Smooth muscle cell (in vitro differentiated cells): ENCODE measurements around the gene TAF1C. TPM values are rescaled to one million over a fixed set of nuclear protein-coding genes. Genes with fewer than 3 reads are reported as not detected.

Experiments
- DNase-seq: peaks from one replicate; lab custom pipeline; 2025; ENCODE audit not compliant: unreplicated experiment; lab: John Stamatoyannopoulos, UW
- H2AFZ ChIP-seq: fragments of 200-600 bp; sonication (generic); 2 replicates; pipeline ENCODE4 v1.6.0; 2016; ENCODE audit warnings: antibody characterized with exemption, low read depth, mild to moderate bottlenecking
- H3F3A ChIP-seq: fragments of 200-600 bp; sonication (generic); 2 replicates; pipeline ENCODE4 v1.6.0; 2017; ENCODE audit warnings: antibody characterized with exemption, low read depth
- H3K27ac ChIP-seq: fragments of 200-600 bp; sonication (generic); 2 replicates; pipeline ENCODE4 v1.5.1; 2016; ENCODE audit warnings: low read depth, mild to moderate bottlenecking
- H3K27me3 ChIP-seq: fragments of 200-600 bp; sonication (generic); 2 replicates; pipeline ENCODE4 v1.6.1; 2016; ENCODE audit warnings: low read depth, mild to moderate bottlenecking
- H3K36me3 ChIP-seq: fragments of 200-600 bp; sonication (generic); 2 replicates; pipeline ENCODE4 v1.5.1; 2016; ENCODE audit warnings: low read depth
- H3K4me1 ChIP-seq: fragments of 200-600 bp; sonication (generic); 2 replicates; pipeline ENCODE4 v1.5.1; 2016; ENCODE audit warnings: low read depth
- H3K4me2 ChIP-seq: fragments of 200-600 bp; sonication (generic); 2 replicates; pipeline ENCODE4 v1.6.0; 2016; ENCODE audit warnings: mild to moderate bottlenecking
- H3K4me3 ChIP-seq: fragments of 200-600 bp; sonication (generic); 2 replicates; pipeline ENCODE4 v1.5.1; 2016; ENCODE audit warnings: mild to moderate bottlenecking
- H3K79me2 ChIP-seq: fragments of 200-600 bp; sonication (generic); 2 replicates; pipeline ENCODE4 v1.6.0; 2016; ENCODE audit warnings: low read depth, mild to moderate bottlenecking
- H3K9ac ChIP-seq: fragments of 200-600 bp; sonication (generic); 2 replicates; pipeline ENCODE4 v1.6.0; 2016; ENCODE audit warnings: low read depth
- H3K9me3 ChIP-seq: fragments of 200-600 bp; sonication (generic); replicated peaks from 2 replicates; pipeline ENCODE4 v1.5.1; 2016; ENCODE audit warnings: low read depth
- H4K20me1 ChIP-seq: fragments of 200-600 bp; sonication (generic); 2 replicates; pipeline ENCODE4 v1.6.0; 2016; ENCODE audit warnings: low read depth
- WGBS: methylation state at CpG from one replicate; pipeline ENCODE4 v1.1.7; 2016; ENCODE audit warnings: low lambda C conversion rate; 5-methylcytosine and 5-hydroxymethylcytosine counted together
- polyA plus RNA-seq: library from polyadenylated mRNA; unstranded; fragments of >200 nt; fragmentation: Nextera tagmentation; extraction: Ambion mirVana; gene quantifications from 2 replicates; pipeline ENCODE4 v1.2.1, GENCODE V29; 2016
- total RNA-seq: library from RNA; depleted of rRNA; stranded (reverse); fragments of >200 nt; gene quantifications from 2 replicates; pipeline ENCODE4 v1.2.3, GENCODE V29; 2014
- TF ChIP-seq, protein P1 (sequence below): fragments of 200-600 bp; sonication (generic); IDR thresholded peaks from 2 replicates; pipeline ENCODE4 v1.5.1; 2017; ENCODE audit warnings: borderline replicate concordance, mild to moderate bottlenecking, antibody characterized with exemption; ENCODE audit not compliant: insufficient read depth, poor library complexity, severe bottlenecking

TAF1C gene
- total and polyA plus RNA-seq, 2 experiments from 2014 or later, result 17.1 to 35.5 TPM

GRCh38 chr16:84176192-84177053 is 10.4 kb downstream of the TAF1C start:
- peaks cover 5% of the 10 kb centered on the region for H4K20me1 ChIP-seq
- no peak overlapping the region for H3K9ac ChIP-seq
- H3K36me3 ChIP-seq, result no peaks in the 10 kb centered on the region
- no peak overlapping the region for H3K4me3 ChIP-seq
- H3K9me3 ChIP-seq, result no peaks in the 10 kb centered on the region
- TF ChIP-seq, protein P1, sequence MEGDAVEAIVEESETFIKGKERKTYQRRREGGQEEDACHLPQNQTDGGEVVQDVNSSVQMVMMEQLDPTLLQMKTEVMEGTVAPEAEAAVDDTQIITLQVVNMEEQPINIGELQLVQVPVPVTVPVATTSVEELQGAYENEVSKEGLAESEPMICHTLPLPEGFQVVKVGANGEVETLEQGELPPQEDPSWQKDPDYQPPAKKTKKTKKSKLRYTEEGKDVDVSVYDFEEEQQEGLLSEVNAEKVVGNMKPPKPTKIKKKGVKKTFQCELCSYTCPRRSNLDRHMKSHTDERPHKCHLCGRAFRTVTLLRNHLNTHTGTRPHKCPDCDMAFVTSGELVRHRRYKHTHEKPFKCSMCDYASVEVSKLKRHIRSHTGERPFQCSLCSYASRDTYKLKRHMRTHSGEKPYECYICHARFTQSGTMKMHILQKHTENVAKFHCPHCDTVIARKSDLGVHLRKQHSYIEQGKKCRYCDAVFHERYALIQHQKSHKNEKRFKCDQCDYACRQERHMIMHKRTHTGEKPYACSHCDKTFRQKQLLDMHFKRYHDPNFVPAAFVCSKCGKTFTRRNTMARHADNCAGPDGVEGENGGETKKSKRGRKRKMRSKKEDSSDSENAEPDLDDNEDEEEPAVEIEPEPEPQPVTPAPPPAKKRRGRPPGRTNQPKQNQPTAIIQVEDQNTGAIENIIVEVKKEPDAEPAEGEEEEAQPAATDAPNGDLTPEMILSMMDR, result no peak
- peaks cover 9% of the 10 kb centered on the region for H3F3A ChIP-seq
- H3K4me1 ChIP-seq, result peaks cover 3% of the 10 kb centered on the region
- H3K4me2 ChIP-seq, result peak overlapping the region; percentile 69
- WGBS, result 87% methylated on average over 18 of the region's 18 CpGs
- H3K27me3 ChIP-seq, result no peaks in the 10 kb centered on the region
- H3K27ac ChIP-seq, result peak overlapping the region; percentile 95
- H2AFZ ChIP-seq, result no peak overlapping the region
- DNase-seq, result no peak
- H3K79me2 ChIP-seq, result no peaks in the 10 kb centered on the region

- peaks cover 5% of the 10 kb centered on the region for H4K20me1 ChIP-seq
- no peak for DNase-seq
- H3K27me3 ChIP-seq, result no peaks in the 10 kb centered on the region
- H3K36me3 ChIP-seq, result no peaks in the 10 kb centered on the region
- H3F3A ChIP-seq, result peaks cover 9% of the 10 kb centered on the region
- no peak overlapping the region for H3K9ac ChIP-seq
- H3K27ac ChIP-seq, result no peak overlapping the region
- H3K79me2 ChIP-seq, result no peaks in the 10 kb centered on the region
- H2AFZ ChIP-seq, result no peak overlapping the region
- TF ChIP-seq, protein P1, result peak; percentile 72
- no peak overlapping the region for H3K4me2 ChIP-seq
- peaks cover 3% of the 10 kb centered on the region for H3K4me1 ChIP-seq
- 50% methylated on average over 10 of the region's 10 CpGs for WGBS
- H3K4me3 ChIP-seq, result no peak overlapping the region
- H3K9me3 ChIP-seq, result no peaks in the 10 kb centered on the region
Observed at GRCh38 chr16:84175350-84176081, 11.3 kb downstream of the TAF1C start.

DNA sequence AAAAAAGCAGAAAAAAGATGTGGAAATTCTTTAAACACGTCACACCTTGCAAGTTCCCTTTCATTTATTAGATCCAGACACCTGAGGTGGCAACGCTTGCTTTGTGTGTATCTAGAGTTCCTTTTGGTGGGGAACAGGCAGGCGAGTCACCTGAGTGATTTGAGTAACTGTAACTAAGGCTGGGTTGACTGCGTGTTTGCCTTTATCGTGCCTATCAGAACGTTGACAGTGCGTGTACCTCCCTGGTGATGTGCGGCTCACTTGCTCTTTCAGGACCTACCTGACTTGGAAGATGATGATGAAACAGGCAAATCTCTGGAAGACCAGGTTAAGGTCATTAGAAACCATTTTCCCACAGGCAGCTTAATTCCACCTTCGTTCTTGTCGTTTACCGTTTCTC is 12.5 kb downstream of the TAF1C start:
- TF ChIP-seq, protein P1, result no peak
- no peak overlapping the region for H3K27ac ChIP-seq
- no peaks in the 10 kb centered on the region for H3K9me3 ChIP-seq
- peaks cover 5% of the 10 kb centered on the region for H4K20me1 ChIP-seq
- H3K79me2 ChIP-seq, result no peaks in the 10 kb centered on the region
- H2AFZ ChIP-seq, result no peak overlapping the region
- no peak overlapping the region for H3K4me3 ChIP-seq
- no peak overlapping the region for H3K9ac ChIP-seq
- H3K4me2 ChIP-seq, result no peak overlapping the region
- peaks cover 9% of the 10 kb centered on the region for H3F3A ChIP-seq
- DNase-seq, result no peak
- WGBS, result 90% methylated on average over 11 of the region's 11 CpGs
- peaks cover 3% of the 10 kb centered on the region for H3K4me1 ChIP-seq
- H3K27me3 ChIP-seq, result no peaks in the 10 kb centered on the region
- no peaks in the 10 kb centered on the region for H3K36me3 ChIP-seq
